Activated T-helper 1 cell treated with anti-CD3 and anti-CD28 coated beads, Interleukin-12 subunit alpha, Interleukin-12 subunit beta, Interleukin-2, Interleukin-4 antibody, amounts not matched to agents 30 ng/mL and 10 ng/mL and 1 ng/mL, durations not matched to agents 14 hours and 24 hours and 36 hours (primary cell): ENCODE results near the gene PRKCSH. TPM values are rescaled to one million over a fixed set of nuclear protein-coding genes. Genes with fewer than 3 reads are reported as not detected.

ENCODE experiments used
- DNase-seq: peaks from one replicate; pipeline ENCODE4 v3.0.0; 2021; ENCODE audit warnings: low spot score
- H3K27ac Mint-ChIP-seq: one replicate; pipeline ENCODE4 v1.8.0; 2021; ENCODE audit warnings: mild to moderate bottlenecking, mixed read lengths
- H3K27me3 Mint-ChIP-seq: one replicate; pipeline ENCODE4 v1.8.0; 2022; ENCODE audit warnings: mild to moderate bottlenecking, moderate library complexity, mixed read lengths; ENCODE audit not compliant: insufficient read depth
- H3K36me3 Mint-ChIP-seq: one replicate; pipeline ENCODE4 v1.8.0; 2021; ENCODE audit warnings: low read depth, mixed read lengths
- H3K4me1 Mint-ChIP-seq: one replicate; pipeline ENCODE4 v1.8.0; 2021; ENCODE audit warnings: low read depth, mixed read lengths
- H3K4me3 Mint-ChIP-seq: one replicate; pipeline ENCODE4 v1.8.0; 2021; ENCODE audit warnings: mild to moderate bottlenecking, moderate library complexity, mixed read lengths
- H3K9me3 Mint-ChIP-seq: one replicate; pipeline ENCODE4 v1.8.0; 2021; ENCODE audit warnings: mixed read lengths
- intact Hi-C: fragments of 100-400 bp; cut with micrococcal nuclease; formaldehyde crosslinking; loops from one replicate; pipeline ENCODE4 v1.15.1; 2024
- total RNA-seq: library from RNA; stranded (reverse); gene quantifications from 2 replicates; pipeline ENCODE4 v1.2.3, GENCODE V29; 2022

PRKCSH gene, protein sequence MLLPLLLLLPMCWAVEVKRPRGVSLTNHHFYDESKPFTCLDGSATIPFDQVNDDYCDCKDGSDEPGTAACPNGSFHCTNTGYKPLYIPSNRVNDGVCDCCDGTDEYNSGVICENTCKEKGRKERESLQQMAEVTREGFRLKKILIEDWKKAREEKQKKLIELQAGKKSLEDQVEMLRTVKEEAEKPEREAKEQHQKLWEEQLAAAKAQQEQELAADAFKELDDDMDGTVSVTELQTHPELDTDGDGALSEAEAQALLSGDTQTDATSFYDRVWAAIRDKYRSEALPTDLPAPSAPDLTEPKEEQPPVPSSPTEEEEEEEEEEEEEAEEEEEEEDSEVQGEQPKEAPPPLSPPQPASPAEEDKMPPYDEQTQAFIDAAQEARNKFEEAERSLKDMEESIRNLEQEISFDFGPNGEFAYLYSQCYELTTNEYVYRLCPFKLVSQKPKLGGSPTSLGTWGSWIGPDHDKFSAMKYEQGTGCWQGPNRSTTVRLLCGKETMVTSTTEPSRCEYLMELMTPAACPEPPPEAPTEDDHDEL
- 322 and 334 TPM in 2 replicates for total RNA-seq

DNA sequence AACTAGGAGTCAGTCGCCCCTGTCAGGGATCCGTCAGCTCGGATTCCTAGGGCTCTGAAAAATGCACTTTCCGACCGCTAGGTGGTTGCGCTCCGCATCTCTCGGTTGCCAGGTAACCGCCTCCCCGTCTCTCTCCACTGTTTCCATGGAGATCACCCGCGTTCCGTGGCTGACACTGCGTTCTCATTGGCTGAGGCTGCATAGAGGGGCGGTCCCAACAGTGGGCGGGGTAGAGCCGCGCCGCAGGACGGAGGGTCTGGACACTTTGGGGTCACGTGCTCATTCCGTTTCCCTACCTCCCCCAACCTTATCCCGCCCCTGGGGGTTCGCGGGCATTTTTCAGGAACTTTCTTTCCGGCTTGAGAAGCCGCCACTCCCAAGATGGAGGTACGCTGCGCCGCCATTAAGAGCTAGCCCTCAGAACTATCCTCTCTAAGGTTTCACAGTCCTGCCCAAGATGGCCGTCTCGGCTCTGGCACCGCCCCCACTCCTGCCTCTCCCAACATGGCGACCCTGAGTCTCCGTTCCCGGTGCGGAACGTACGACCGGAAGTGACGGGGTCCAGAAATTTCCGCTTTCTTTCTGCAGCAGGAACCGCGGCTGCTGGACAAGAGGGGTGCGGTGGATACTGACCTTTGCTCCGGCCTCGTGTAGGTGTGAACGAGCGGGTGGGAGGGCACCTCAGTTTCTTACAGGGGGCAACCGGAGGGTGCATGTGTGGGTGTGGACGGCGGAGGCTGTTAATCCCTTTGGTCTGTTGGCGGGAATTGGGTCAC, at the start of gene PRKCSH, which contains the start of gene ODAD3:
TSS of gene PRKCSH (plus strand) at position 579 of the 776 bp plus-strand sequence. CDS start 483 bp downstream, outside the sequence.
TSS of gene ODAD3 (minus strand) at position 65 of the 776 bp plus-strand sequence. CDS start 105 bp downstream, outside the sequence.
- peak within 1 kb of the TSS; percentile 99 for H3K4me3 Mint-ChIP-seq
- peak; percentile 99 for DNase-seq
- peaks cover 6% of the 10 kb centered on the region for H3K27me3 Mint-ChIP-seq
- peak within 1 kb of the TSS; percentile 96 for H3K27ac Mint-ChIP-seq
- H3K36me3 Mint-ChIP-seq, result peaks cover 16% of the 10 kb centered on the region
- no peaks in the 10 kb centered on the region for H3K9me3 Mint-ChIP-seq
- intact Hi-C loops, result loop anchor here (1.0 to 10.0 kb wide), 15 partner anchors 13 to 1330 kb away; partner anchors contain the start of genes ANGPTL6, CCDC159, ECSIT and ELOF1
- H3K4me1 Mint-ChIP-seq, result peaks cover 19% of the 10 kb centered on the region

DNA sequence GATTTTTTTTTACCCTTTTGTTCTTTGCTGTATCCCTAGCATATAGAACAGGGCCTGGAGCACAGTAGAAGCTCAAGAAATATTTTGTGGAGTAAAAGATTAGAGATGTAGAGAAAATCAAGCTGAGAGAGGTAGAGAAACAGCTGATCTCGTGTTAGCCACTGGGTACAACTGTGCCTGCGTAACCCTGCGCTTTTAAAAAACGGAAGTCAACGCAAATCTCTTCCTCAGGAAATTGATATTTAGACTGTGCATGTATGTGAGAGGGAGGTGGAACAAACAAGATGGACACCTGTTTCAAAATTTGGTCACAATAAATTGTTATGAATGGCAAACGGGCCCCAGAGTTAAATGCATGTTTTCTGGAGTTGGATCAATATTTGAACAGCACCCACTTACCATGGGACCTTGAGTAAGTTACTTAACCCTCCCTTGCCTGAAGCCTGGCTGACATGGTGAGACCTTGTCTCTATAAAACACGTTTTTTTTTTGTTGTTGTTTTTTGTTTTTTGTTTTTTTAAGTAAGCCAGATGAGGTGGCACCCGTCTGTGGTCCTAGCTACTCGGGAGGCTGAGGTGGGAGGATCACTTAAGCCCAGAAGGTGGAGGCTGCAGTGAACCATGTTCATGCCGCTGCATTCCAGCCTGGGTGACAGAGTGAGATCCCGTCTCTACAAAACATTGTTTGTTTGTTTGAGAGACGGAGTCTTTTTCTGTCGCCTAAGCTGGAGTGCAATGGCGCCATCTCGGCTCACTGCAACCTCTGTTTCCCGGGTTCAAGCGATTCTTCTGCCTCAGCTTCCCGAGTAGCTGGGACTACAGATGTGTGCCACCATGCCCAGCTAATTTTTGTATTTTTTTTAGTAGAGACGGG, 48.0 kb upstream of the PRKCSH start:
- intact Hi-C loops, result no loop called here

DNA sequence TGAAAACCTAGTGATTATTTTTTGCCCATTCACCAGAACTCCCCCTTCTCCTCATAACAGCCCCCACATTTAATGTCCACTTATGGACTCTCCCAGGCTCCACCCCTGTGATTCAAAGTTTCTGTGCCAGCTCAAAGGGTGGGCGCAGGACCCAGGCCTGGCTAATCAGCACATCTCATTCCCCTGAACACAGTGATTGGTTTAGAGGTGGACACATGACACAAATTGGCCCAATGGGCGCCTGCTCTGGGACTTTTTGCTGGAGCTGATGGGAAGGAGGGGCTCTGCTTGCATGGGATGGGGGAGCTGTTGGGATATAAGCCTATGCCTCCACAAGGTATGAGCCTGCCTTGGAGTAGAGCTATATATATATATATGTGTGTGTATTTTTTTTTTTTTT, 45.1 kb upstream of the PRKCSH start:
- Mint-ChIP-seq H3K4me1 (peaks cover 4% of the 10 kb centered on the region), H3K4me3 (no peak overlapping the region), H3K27ac (no peak overlapping the region), H3K9me3 (no peaks in the 10 kb centered on the region), H3K36me3 (no peaks in the 10 kb centered on the region), H3K27me3 (peaks cover 9% of the 10 kb centered on the region)
- DNase-seq, result no peak
- intact Hi-C loops, result no loop called here

More for the DNA sequence above, 48.0 kb upstream of the PRKCSH start:
- DNase-seq, result no peak
- Mint-ChIP-seq H3K9me3 (no peaks in the 10 kb centered on the region), H3K4me1 (no peaks in the 10 kb centered on the region), H3K27ac (no peak overlapping the region), H3K36me3 (no peaks in the 10 kb centered on the region), H3K4me3 (no peak overlapping the region), H3K27me3 (peaks cover 22% of the 10 kb centered on the region)

DNA sequence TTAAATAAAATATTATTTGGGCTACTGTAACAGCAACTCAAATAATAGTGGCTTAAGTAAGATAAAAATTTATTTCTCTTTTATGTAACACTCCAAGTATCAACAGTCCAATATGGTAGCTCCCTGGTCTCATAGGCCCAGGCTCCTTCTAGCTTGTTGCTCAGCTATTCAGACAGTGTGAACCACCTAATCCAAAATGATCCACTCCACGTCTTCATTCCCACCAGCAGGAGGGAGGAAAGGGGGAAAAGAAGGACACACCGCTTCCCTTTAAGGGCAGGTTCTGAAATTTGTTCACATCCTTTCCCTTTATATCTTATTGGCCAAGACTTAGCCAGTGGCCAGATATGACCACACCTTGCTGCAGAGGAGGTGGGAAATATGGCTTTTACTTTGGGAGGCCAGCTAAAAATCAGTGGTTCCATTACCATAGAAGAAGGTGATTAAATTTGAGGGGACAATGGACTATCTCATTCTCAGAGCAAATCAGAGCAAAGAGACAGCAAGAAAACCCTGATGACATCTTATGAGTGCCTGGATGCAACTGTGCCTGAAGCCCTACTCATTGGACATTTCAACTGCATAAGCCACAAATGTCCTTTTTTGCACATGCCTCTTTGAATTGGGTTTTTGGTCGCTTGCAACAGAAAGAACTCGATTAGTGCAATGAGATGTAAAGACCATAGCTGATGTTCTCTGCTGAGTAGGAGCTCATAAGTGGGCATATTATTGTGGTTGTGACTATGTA, 44.3 kb upstream of the PRKCSH start:
- H3K36me3 Mint-ChIP-seq, result no peaks in the 10 kb centered on the region
- intact Hi-C loops, result no loop called here

DNA sequence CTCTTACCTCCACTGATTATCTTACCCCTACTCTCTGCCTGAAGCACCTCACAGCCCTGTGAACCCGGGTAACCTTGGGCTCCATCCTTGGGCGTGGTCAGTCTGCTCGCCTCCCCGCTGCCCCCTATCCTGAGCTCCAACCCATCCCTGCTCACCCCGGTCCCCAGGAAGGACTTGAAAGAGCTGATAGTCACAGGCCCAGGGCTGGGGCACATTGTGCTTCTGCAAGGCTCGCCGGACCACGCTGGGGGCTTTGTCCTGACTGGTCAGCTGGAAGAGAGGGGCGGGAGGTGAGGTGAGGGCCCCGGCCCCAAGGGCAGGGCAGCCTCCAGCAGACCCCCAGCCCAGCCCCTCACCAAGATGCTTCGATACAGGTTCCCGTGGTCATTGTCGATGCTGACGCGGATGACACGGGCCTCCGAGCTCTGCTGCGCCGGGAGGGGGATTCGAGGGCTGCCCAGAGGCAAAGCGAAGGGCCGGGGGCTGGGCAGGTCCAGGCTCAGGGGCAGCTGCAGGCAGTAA, 38.3 kb upstream of the PRKCSH start:
- Mint-ChIP-seq H3K9me3 (no peaks in the 10 kb centered on the region), H3K36me3 (no peaks in the 10 kb centered on the region), H3K4me3 (no peak overlapping the region), H3K4me1 (peaks cover 6% of the 10 kb centered on the region), H3K27me3 (peaks cover 7% of the 10 kb centered on the region), H3K27ac (peak overlapping the region; percentile 44)
- no peak for DNase-seq
- intact Hi-C loops, result no loop called here

More for the DNA sequence above, 44.3 kb upstream of the PRKCSH start:
- Mint-ChIP-seq H3K9me3 (no peaks in the 10 kb centered on the region), H3K4me1 (peaks cover 6% of the 10 kb centered on the region), H3K4me3 (no peak overlapping the region), H3K27ac (no peak overlapping the region), H3K27me3 (peaks cover 9% of the 10 kb centered on the region)
- no peak for DNase-seq

DNA sequence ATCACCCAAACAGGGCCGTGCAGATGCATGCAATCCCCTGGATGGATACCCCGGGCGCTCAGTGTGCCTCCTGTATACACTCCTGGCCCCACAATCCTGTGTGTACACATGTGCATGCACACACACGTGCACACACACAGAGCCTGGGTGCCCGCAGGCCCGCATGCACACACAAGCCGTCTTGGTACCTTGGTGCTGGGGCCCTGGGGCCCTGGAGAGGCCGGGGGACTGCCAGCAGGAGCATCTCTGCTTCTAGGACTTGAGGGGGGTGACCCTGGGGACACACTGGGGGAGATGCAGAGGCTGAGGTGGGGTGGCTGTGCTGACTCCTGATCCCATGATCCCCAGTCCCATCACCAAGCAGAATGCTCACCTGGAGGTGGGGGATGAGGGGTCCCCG, 35.8 kb upstream of the PRKCSH start:
- Mint-ChIP-seq H3K4me1 (peaks cover 6% of the 10 kb centered on the region), H3K27me3 (peaks cover 7% of the 10 kb centered on the region), H3K27ac (no peak overlapping the region), H3K36me3 (no peaks in the 10 kb centered on the region), H3K4me3 (no peak overlapping the region), H3K9me3 (no peaks in the 10 kb centered on the region)
- DNase-seq, result no peak
- intact Hi-C loops, result no loop called here

DNA sequence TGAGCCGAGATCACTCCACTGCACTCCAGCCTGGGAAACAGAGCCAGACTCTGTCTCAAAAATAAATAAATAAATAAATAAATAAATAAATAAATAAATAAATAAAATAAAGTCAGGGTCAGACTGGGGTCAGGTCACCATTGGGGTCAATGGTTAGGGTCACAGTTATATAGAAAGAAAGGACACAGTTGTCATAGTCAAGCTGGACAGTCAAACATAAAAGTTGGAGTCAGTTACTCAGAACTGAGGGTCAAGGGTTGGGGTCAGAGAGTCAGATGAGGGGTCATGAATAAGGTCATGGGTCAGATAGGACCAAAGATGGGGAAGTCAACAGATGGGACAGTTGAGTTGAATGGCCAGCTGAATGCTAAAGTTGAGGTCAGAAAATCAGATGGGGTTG, 34.6 kb upstream of the PRKCSH start:
- H3K27me3 Mint-ChIP-seq, result peaks cover 6% of the 10 kb centered on the region
- intact Hi-C loops, result no loop called here
- H3K36me3 Mint-ChIP-seq, result no peaks in the 10 kb centered on the region
- H3K9me3 Mint-ChIP-seq, result no peaks in the 10 kb centered on the region
- H3K4me3 Mint-ChIP-seq, result no peak overlapping the region
- no peak overlapping the region for H3K27ac Mint-ChIP-seq
- DNase-seq, result no peak
- no peaks in the 10 kb centered on the region for H3K4me1 Mint-ChIP-seq

DNA sequence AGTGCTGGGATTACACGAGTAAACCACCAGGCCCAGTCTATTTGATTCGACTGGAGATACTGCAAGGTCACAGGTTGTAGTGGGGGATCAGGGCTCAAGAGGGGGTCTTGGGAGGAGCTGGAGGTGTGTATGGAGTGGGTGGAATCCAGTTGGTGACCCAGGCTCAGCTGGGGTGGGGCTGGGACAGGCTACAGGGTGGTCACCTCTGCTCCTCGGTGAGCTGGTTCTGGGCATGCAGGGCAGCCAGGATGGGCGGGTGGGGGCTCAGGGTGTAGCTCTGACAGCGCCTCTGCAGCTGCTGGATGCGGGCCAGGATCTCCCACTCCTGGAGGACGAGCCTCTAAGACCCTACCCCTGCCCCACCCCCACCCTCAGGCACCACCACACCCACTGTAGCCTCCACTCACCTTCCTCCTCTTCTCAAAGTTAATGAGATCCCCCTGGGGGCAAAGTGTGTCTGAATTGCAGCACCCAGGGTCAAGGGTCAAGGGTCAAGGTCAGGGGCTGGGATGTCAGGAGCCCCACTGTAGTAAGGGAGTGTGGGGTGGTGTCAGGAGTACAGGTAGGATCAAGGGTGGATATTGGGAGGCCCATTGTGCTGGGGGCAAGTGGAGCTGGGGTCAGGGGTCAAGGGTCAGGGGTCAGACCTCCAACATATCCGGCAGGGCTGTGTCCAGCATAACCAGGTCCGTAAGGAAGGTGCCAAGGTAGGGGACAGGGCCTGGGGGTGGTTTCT, 33.5 kb upstream of the PRKCSH start:
- Mint-ChIP-seq H3K27me3 (peaks cover 10% of the 10 kb centered on the region), H3K36me3 (no peaks in the 10 kb centered on the region), H3K9me3 (no peaks in the 10 kb centered on the region), H3K4me1 (no peaks in the 10 kb centered on the region), H3K4me3 (no peak overlapping the region), H3K27ac (no peak overlapping the region)
- intact Hi-C loops, result no loop called here
- no peak for DNase-seq

DNA sequence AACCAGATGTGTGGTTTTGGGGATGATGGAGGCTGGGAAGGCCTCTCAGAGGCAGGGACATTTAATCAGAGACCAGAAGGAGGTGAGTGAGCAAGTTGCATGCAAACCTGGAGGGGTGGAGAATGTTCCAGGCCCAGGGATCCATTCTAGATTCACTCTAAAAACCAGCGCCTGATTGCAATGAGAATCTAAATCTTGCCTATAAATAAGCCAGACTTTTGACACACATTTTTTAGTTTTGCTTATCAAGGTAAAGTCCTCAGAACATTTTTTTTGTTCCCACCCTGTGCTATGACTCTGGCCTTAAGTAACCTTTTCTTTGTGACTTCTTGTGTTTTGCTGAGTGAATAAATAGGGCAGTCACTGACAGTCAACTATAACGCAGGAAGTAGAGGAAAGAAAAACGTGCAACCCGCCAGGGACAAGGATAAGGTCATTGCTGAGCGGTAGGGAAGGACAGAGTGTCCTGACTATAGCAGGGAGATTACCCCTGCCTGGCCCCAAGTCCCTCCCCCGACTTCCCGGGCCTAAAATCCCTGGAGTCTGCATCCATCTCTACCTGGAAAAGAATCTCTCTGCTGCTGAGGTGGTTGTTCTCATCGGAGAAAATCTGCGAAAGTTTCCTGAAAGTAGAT, 30.7 kb upstream of the PRKCSH start:
- no peaks in the 10 kb centered on the region for H3K4me1 Mint-ChIP-seq
- peaks cover 15% of the 10 kb centered on the region for H3K27me3 Mint-ChIP-seq
- H3K27ac Mint-ChIP-seq, result no peak overlapping the region
- no peak for DNase-seq
- H3K36me3 Mint-ChIP-seq, result no peaks in the 10 kb centered on the region
- no peaks in the 10 kb centered on the region for H3K9me3 Mint-ChIP-seq
- intact Hi-C loops, result no loop called here
- no peak overlapping the region for H3K4me3 Mint-ChIP-seq

DNA sequence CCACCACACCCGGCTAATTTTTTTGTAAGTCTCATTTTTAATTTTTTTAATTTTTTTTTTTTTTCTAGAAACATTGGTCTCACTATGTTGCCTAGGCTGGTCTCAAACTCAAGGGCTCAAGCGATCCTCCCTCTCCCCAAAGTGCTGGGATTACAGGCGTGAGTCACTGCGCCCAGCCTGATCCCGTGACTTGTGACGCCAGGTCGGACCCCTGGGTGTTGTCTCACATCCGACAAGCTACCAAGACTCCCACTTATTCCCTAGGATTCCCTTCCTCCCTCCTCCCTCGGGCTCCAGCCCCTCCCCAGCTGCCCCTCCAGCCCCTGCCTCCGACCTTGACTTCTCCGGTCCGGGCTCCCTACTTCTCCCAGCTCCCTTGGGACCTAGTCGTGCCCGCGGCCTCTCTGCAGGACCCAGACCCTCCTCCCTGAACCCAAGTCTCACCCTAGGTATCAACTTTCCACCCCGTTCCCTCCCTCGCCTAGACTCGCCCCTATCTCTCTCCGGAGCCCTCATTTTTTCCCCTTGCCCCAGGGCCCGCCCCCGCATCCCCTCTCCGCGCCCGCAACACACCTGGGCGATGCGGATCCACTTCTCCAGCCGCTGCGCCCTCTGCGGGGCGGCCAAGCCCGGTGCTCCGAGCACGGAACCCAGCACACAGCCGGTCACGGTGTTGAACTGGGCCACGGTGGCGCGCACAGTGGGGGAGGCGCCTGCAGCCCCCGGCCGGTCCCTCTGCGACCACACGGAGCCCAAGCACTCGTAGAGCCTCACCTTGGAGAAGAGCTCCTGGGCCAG, 29.4 kb upstream of the PRKCSH start:
- Mint-ChIP-seq H3K4me3 (no peak overlapping the region), H3K27ac (no peak overlapping the region), H3K9me3 (no peaks in the 10 kb centered on the region), H3K36me3 (no peaks in the 10 kb centered on the region), H3K4me1 (no peaks in the 10 kb centered on the region), H3K27me3 (peaks cover 15% of the 10 kb centered on the region)
- no peak for DNase-seq
- intact Hi-C loops, result no loop called here
